ENCODE results near the gene ANKRD52.

The ANKRD52 gene

DNA sequence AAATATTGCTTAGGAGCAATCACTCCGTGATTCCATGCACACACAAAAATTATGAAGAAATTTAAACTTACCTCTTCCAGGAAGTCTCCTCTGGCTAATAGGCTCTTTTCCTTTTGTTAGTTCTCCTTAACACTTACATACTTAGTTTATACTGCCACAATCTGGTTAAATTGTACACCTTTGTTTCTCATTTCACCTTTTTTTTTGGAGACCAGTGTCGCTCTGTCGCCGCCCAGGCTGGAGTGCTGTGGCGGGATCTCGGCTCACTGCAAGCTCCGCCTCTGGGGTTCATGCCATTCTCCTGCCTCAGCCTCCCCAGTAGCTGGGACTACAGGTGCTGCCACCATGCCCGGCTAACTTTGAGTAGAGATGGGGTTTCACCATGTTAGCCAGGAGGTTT, 2.2 kb upstream of the ANKRD52 start:
- H3K4me1 ChIP-seq (ENCODE audit: control insufficient read depth in 2 of 2, insufficient read depth in 2 of 2, low read length in 2 of 2) = peaks cover 19% of the 10 kb centered on the region in 2 donors
- H3K9ac ChIP-seq (ENCODE audit: low read depth in 1 of 2, low read length in 2 of 2) = no peak overlapping the region
- H3K4me3 ChIP-seq (ENCODE audit: low read length in 2 of 2) = no peak overlapping the region

DNA sequence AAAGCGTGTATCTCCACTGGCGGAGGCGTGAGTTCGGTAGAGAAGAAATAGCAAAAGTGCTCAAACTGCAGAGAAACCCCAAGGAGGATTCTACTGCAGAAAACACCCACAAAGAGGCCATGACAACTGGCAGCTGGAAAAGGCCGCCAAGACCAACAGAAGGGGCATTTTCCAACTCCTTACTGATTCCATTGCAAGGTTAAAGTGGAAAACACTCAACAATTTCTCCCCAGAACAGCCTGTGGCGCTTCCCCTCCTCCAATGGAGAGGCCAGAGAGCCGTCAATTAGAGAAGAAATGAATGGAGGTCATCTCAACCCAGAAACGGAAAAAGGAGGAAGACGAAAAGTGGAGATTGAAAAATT, 618 bp upstream of the ANKRD52 start:
- Histone ChIP-seq H3K9me3 (ENCODE audit: control insufficient read depth in 2 of 2, low read length in 2 of 2) (no peaks in the 10 kb centered on the region), H3K4me3 (ENCODE audit: low read length in 2 of 2) (peak overlapping the region; percentile 77 to 80), H3K9ac (ENCODE audit: low read depth in 1 of 2, low read length in 2 of 2) (peak overlapping the region; percentile 83 to 86), H3K27me3 (ENCODE audit: control insufficient read depth in 2 of 2, insufficient read depth in 2 of 2, low read length in 2 of 2) (no peaks in the 10 kb centered on the region), H3K4me1 (ENCODE audit: control insufficient read depth in 2 of 2, insufficient read depth in 2 of 2, low read length in 2 of 2) (peaks cover 19% of the 10 kb centered on the region in 2 donors), H3K27ac (ENCODE audit: low read depth in 2 of 2, low read length in 2 of 2) (peak overlapping the region; percentile 75 to 88), H3K36me3 (ENCODE audit: control insufficient read depth in 2 of 2, insufficient read depth in 2 of 2, low read length in 2 of 2) (peaks cover 19 to 23% of the 10 kb centered on the region in 2 donors)

More for the DNA sequence above, 2.2 kb upstream of the ANKRD52 start:
- Histone ChIP-seq H3K9me3 (ENCODE audit: control insufficient read depth in 2 of 2, low read length in 2 of 2) (no peaks in the 10 kb centered on the region), H3K27me3 (ENCODE audit: control insufficient read depth in 2 of 2, insufficient read depth in 2 of 2, low read length in 2 of 2) (no peaks in the 10 kb centered on the region), H3K27ac (ENCODE audit: low read depth in 2 of 2, low read length in 2 of 2) (no peak overlapping the region), H3K36me3 (ENCODE audit: control insufficient read depth in 2 of 2, insufficient read depth in 2 of 2, low read length in 2 of 2) (peaks cover 8 to 12% of the 10 kb centered on the region in 2 donors)

GRCh38 chr12:56257491-56258067, 605 bp downstream of the ANKRD52 start:
- Histone ChIP-seq H3K27me3 (ENCODE audit: control insufficient read depth in 2 of 2, insufficient read depth in 2 of 2, low read length in 2 of 2) (no peaks in the 10 kb centered on the region), H3K9ac (ENCODE audit: low read depth in 1 of 2, low read length in 2 of 2) (peak overlapping the region; percentile 76 to 86), H3K4me1 (ENCODE audit: control insufficient read depth in 2 of 2, insufficient read depth in 2 of 2, low read length in 2 of 2) (peaks cover 19% of the 10 kb centered on the region in 2 donors), H3K36me3 (ENCODE audit: control insufficient read depth in 2 of 2, insufficient read depth in 2 of 2, low read length in 2 of 2) (peaks cover 32 to 35% of the 10 kb centered on the region in 2 donors), H3K27ac (ENCODE audit: low read depth in 2 of 2, low read length in 2 of 2) (peak overlapping the region; percentile 75 to 88), H3K9me3 (ENCODE audit: control insufficient read depth in 2 of 2, low read length in 2 of 2) (no peaks in the 10 kb centered on the region), H3K4me3 (ENCODE audit: low read length in 2 of 2) (peak overlapping the region; percentile 77 to 85)

- Histone ChIP-seq H3K36me3 (ENCODE audit: control insufficient read depth in 2 of 2, insufficient read depth in 2 of 2, low read length in 2 of 2) (peaks cover 37 to 40% of the 10 kb centered on the region in 2 donors), H3K27me3 (ENCODE audit: control insufficient read depth in 2 of 2, insufficient read depth in 2 of 2, low read length in 2 of 2) (no peaks in the 10 kb centered on the region), H3K4me3 (ENCODE audit: low read length in 2 of 2) (peak overlapping the region; percentile 77 to 85), H3K4me1 (ENCODE audit: control insufficient read depth in 2 of 2, insufficient read depth in 2 of 2, low read length in 2 of 2) (peaks cover 19% of the 10 kb centered on the region in 2 donors), H3K9ac (ENCODE audit: low read depth in 1 of 2, low read length in 2 of 2) (peak overlapping the region; percentile 76 to 86), H3K27ac (ENCODE audit: low read depth in 2 of 2, low read length in 2 of 2) (no peak overlapping the region), H3K9me3 (ENCODE audit: control insufficient read depth in 2 of 2, low read length in 2 of 2) (no peaks in the 10 kb centered on the region)
Observed at GRCh38 chr12:56257071-56257470, 1.1 kb downstream of the ANKRD52 start.

GRCh38 chr12:56256326-56256960, 1.7 kb downstream of the ANKRD52 start:
- no peaks in the 10 kb centered on the region for H3K27me3 ChIP-seq (ENCODE audit: control insufficient read depth in 2 of 2, insufficient read depth in 2 of 2, low read length in 2 of 2)
- H3K36me3 ChIP-seq (ENCODE audit: control insufficient read depth in 2 of 2, insufficient read depth in 2 of 2, low read length in 2 of 2) = peaks cover 42 to 46% of the 10 kb centered on the region in 2 donors
- no peaks in the 10 kb centered on the region for H3K9me3 ChIP-seq (ENCODE audit: control insufficient read depth in 2 of 2, low read length in 2 of 2)
- no peak overlapping the region for H3K27ac ChIP-seq (ENCODE audit: low read depth in 2 of 2, low read length in 2 of 2)
- H3K9ac ChIP-seq (ENCODE audit: low read depth in 1 of 2, low read length in 2 of 2) = no peak overlapping the region
- H3K4me1 ChIP-seq (ENCODE audit: control insufficient read depth in 2 of 2, insufficient read depth in 2 of 2, low read length in 2 of 2) = peaks cover 19% of the 10 kb centered on the region in 2 donors
- H3K4me3 ChIP-seq (ENCODE audit: low read length in 2 of 2) = no peak overlapping the region

- no peak overlapping the region for H3K27ac ChIP-seq (ENCODE audit: low read depth in 2 of 2, low read length in 2 of 2)
- peaks cover 19% of the 10 kb centered on the region in 2 donors for H3K4me1 ChIP-seq (ENCODE audit: control insufficient read depth in 2 of 2, insufficient read depth in 2 of 2, low read length in 2 of 2)
- peaks cover 42 to 50% of the 10 kb centered on the region in 2 donors for H3K36me3 ChIP-seq (ENCODE audit: control insufficient read depth in 2 of 2, insufficient read depth in 2 of 2, low read length in 2 of 2)
- no peak overlapping the region for H3K4me3 ChIP-seq (ENCODE audit: low read length in 2 of 2)
- no peaks in the 10 kb centered on the region for H3K9me3 ChIP-seq (ENCODE audit: control insufficient read depth in 2 of 2, low read length in 2 of 2)
- no peak overlapping the region for H3K9ac ChIP-seq (ENCODE audit: low read depth in 1 of 2, low read length in 2 of 2)
- H3K27me3 ChIP-seq (ENCODE audit: control insufficient read depth in 2 of 2, insufficient read depth in 2 of 2, low read length in 2 of 2) = no peaks in the 10 kb centered on the region
Observed at GRCh38 chr12:56255671-56256070, 2.5 kb downstream of the ANKRD52 start.

GRCh38 chr12:56253091-56253490, 5.1 kb downstream of the ANKRD52 start:
- H3K9ac ChIP-seq (ENCODE audit: low read depth in 1 of 2, low read length in 2 of 2) = no peak overlapping the region
- peaks cover 53 to 70% of the 10 kb centered on the region in 2 donors for H3K36me3 ChIP-seq (ENCODE audit: control insufficient read depth in 2 of 2, insufficient read depth in 2 of 2, low read length in 2 of 2)
- H3K27me3 ChIP-seq (ENCODE audit: control insufficient read depth in 2 of 2, insufficient read depth in 2 of 2, low read length in 2 of 2) = no peaks in the 10 kb centered on the region
- no peaks in the 10 kb centered on the region for H3K9me3 ChIP-seq (ENCODE audit: control insufficient read depth in 2 of 2, low read length in 2 of 2)
- no peak overlapping the region for H3K27ac ChIP-seq (ENCODE audit: low read depth in 2 of 2, low read length in 2 of 2)
- H3K4me3 ChIP-seq (ENCODE audit: low read length in 2 of 2) = no peak overlapping the region
- H3K4me1 ChIP-seq (ENCODE audit: control insufficient read depth in 2 of 2, insufficient read depth in 2 of 2, low read length in 2 of 2) = peaks cover 13 to 15% of the 10 kb centered on the region in 2 donors

GRCh38 chr12:56252649-56253048, 5.5 kb downstream of the ANKRD52 start:
- no peaks in the 10 kb centered on the region for H3K27me3 ChIP-seq (ENCODE audit: control insufficient read depth in 2 of 2, insufficient read depth in 2 of 2, low read length in 2 of 2)
- H3K9me3 ChIP-seq (ENCODE audit: control insufficient read depth in 2 of 2, low read length in 2 of 2) = no peaks in the 10 kb centered on the region
- H3K4me1 ChIP-seq (ENCODE audit: control insufficient read depth in 2 of 2, insufficient read depth in 2 of 2, low read length in 2 of 2) = peaks cover 13 to 15% of the 10 kb centered on the region in 2 donors
- no peak overlapping the region for H3K9ac ChIP-seq (ENCODE audit: low read depth in 1 of 2, low read length in 2 of 2)
- H3K27ac ChIP-seq (ENCODE audit: low read depth in 2 of 2, low read length in 2 of 2) = no peak overlapping the region
- H3K4me3 ChIP-seq (ENCODE audit: low read length in 2 of 2) = no peak overlapping the region
- peaks cover 57 to 75% of the 10 kb centered on the region in 2 donors for H3K36me3 ChIP-seq (ENCODE audit: control insufficient read depth in 2 of 2, insufficient read depth in 2 of 2, low read length in 2 of 2)

GRCh38 chr12:56248711-56249110, 9.5 kb downstream of the ANKRD52 start:
- Histone ChIP-seq H3K27me3 (ENCODE audit: control insufficient read depth in 2 of 2, insufficient read depth in 2 of 2, low read length in 2 of 2) (no peaks in the 10 kb centered on the region), H3K36me3 (ENCODE audit: control insufficient read depth in 2 of 2, insufficient read depth in 2 of 2, low read length in 2 of 2) (peaks cover 66 to 80% of the 10 kb centered on the region in 2 donors), H3K4me3 (ENCODE audit: low read length in 2 of 2) (no peak overlapping the region), H3K4me1 (ENCODE audit: control insufficient read depth in 2 of 2, insufficient read depth in 2 of 2, low read length in 2 of 2) (no peaks in the 10 kb centered on the region), H3K9me3 (ENCODE audit: control insufficient read depth in 2 of 2, low read length in 2 of 2) (no peaks in the 10 kb centered on the region), H3K9ac (ENCODE audit: low read depth in 1 of 2, low read length in 2 of 2) (no peak overlapping the region), H3K27ac (ENCODE audit: low read depth in 2 of 2, low read length in 2 of 2) (no peak overlapping the region)

GRCh38 chr12:56247923-56248322, 10.3 kb downstream of the ANKRD52 start:
- Histone ChIP-seq H3K9ac (ENCODE audit: low read depth in 1 of 2, low read length in 2 of 2) (no peak overlapping the region), H3K4me3 (ENCODE audit: low read length in 2 of 2) (no peak overlapping the region), H3K27ac (ENCODE audit: low read depth in 2 of 2, low read length in 2 of 2) (no peak overlapping the region), H3K27me3 (ENCODE audit: control insufficient read depth in 2 of 2, insufficient read depth in 2 of 2, low read length in 2 of 2) (no peaks in the 10 kb centered on the region), H3K9me3 (ENCODE audit: control insufficient read depth in 2 of 2, low read length in 2 of 2) (no peaks in the 10 kb centered on the region), H3K36me3 (ENCODE audit: control insufficient read depth in 2 of 2, insufficient read depth in 2 of 2, low read length in 2 of 2) (peaks cover 65 to 80% of the 10 kb centered on the region in 2 donors), H3K4me1 (ENCODE audit: control insufficient read depth in 2 of 2, insufficient read depth in 2 of 2, low read length in 2 of 2) (no peaks in the 10 kb centered on the region)

Measured in mucosa of rectum (tissue), 2 donors.